ENCODE data around the gene IGF2R. TPM values are rescaled to one million over a fixed set of nuclear protein-coding genes. Genes with fewer than 3 reads are reported as not detected.

IGF2R gene
- total RNA-seq, 5 donors from 2014 or later (not counting 1 experiment from before 2014, with no cell fraction given), result 63.4 to 87.5 (median 70.5) TPM

DNA sequence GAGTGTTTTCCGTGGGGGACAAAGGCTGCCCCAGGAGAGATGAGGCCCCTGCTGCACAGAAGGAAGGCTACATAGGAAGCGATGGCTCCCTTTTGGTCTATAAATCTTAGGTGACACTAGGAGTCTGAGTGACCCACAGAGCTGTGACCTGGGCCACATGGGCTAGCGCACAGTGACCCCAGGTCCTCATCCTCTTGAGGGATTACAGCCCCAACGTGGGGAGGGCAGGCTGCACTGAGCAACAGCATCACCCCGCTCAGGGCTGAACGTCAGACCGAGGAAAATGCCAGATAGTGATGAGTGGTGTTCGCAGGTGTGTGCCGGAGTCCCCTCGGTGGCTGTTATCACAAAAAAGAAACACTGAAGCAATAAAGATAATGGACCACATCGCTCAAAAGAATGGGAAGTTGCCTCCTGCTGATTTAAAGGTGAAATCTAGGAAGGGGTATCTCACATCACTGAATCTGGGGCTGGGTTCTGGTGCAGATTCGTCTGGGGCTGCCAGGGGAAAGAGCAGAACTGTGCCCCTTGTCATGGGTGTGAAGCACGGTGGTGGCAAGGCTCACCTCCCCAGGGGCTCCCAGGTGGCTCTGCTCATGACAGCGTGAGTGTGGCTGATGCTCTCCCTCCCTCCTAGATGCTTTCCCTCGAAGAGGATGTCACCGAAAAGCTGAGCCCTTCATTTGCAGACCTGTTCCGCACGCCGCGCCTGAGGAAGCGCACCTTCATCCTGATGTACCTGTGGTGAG, 167.2 kb downstream of the IGF2R start:
- Mint-ChIP-seq H3K27me3 (no peaks in the 10 kb centered on the region), H3K36me3 (no peaks in the 10 kb centered on the region), H3K4me1 (peaks cover 9 to 10% (median 9%) of the 10 kb centered on the region in 3 donors), H3K27ac (no peak overlapping the region), H3K9me3 (no peaks in the 10 kb centered on the region), H3K4me3 (no peak overlapping the region)
- 73% methylated on average over 15 of the region's 21 CpGs for WGBS (ENCODE audit: insufficient coverage)
- no peak for DNase-seq
- ChIA-PET POLR2A (no interaction called here), CTCF (no interaction called here)
- Histone ChIP-seq H3K4me3 (ENCODE audit: control insufficient read depth in 1 of 2, extremely low read depth in 1 of 2, low read length in 1 of 2) (no peak overlapping the region), H3K36me3 (ENCODE audit: control insufficient read depth in 2 of 2, extremely low read depth in 1 of 2, insufficient read depth in 1 of 2, low read length in 1 of 2) (no peaks in the 10 kb centered on the region), H3K9me3 (no peaks in the 10 kb centered on the region), H3K4me1 (ENCODE audit: control insufficient read depth in 1 of 2, extremely low read depth in 1 of 2, insufficient read depth in 2 of 2, low read length in 2 of 2) (peaks cover 0 to 3% of the 10 kb centered on the region in 2 experiments), H3K27ac (ENCODE audit: low read length) (no peak overlapping the region), H3K27me3 (replicated peaks in 1 of 2; ENCODE audit: control insufficient read depth in 2 of 2, extremely low read depth in 1 of 2, insufficient read depth in 2 of 2, low read length in 1 of 2) (peaks cover 0 to 3% of the 10 kb centered on the region in 2 experiments)
- no peak for ATAC-seq (replicated peaks in 1 of 4)

DNA sequence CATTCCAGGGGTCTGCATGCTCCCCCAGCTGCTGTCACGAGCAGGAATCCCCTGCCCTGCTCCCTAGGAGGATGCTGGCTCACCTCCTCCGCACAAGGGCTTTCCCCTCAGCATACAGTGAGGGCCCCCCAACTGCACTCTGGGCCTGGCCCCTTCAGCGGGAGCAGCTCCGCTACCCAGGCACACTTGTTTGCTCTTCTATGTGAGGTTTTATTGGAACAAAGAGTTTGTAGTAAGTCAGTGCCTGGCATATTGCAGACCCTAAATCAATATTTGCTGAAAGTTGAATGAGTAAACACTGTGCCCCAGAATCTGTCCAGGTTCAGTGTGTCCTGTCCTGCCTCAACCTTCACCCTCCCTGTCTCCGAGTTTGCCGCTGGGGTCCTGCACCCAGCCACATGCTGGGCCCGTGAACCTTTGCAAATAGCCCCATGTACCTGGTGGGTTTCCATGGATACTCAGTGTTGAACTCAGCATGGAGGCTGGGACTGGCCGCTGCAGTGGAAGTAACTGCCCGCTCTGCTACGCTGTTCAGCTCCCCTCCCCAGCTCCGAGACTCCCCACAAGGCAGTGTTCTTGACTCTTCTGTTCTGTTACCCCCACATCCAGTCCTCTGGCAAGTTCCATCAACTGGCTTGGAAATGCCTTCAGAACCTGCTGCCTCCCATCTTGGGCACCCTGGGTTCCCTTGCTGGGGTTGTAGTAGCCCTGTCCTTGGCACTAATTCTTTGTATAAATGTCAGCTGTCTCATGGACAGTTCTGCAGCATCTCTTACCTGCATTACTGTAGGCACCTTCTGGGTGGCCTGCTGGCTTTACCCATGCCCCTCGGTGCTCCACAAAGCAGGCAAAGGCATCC, 168.5 kb downstream of the IGF2R start:
- Mint-ChIP-seq H3K4me1 (peaks cover 9 to 10% (median 9%) of the 10 kb centered on the region in 3 donors), H3K27me3 (no peaks in the 10 kb centered on the region), H3K9me3 (no peaks in the 10 kb centered on the region), H3K36me3 (no peaks in the 10 kb centered on the region), H3K4me3 (no peak overlapping the region), H3K27ac (no peak overlapping the region)
- POLR2A ChIA-PET, result no interaction called here
- DNase-seq (no peak), ATAC-seq (replicated peaks in 1 of 4) (peak in 1 of 4 experiments; percentile 23)
- Histone ChIP-seq H3K9me3 (no peaks in the 10 kb centered on the region), H3K36me3 (ENCODE audit: control insufficient read depth in 2 of 2, extremely low read depth in 1 of 2, insufficient read depth in 1 of 2, low read length in 1 of 2) (no peaks in the 10 kb centered on the region), H3K4me1 (ENCODE audit: control insufficient read depth in 1 of 2, extremely low read depth in 1 of 2, insufficient read depth in 2 of 2, low read length in 2 of 2) (peaks cover 0 to 3% of the 10 kb centered on the region in 2 experiments), H3K27ac (ENCODE audit: low read length) (no peak overlapping the region), H3K4me3 (ENCODE audit: control insufficient read depth in 1 of 2, extremely low read depth in 1 of 2, low read length in 1 of 2) (no peak overlapping the region), H3K27me3 (replicated peaks in 1 of 2; ENCODE audit: control insufficient read depth in 2 of 2, extremely low read depth in 1 of 2, insufficient read depth in 2 of 2, low read length in 1 of 2) (peaks cover 0 to 3% of the 10 kb centered on the region in 2 experiments)
- WGBS (ENCODE audit: insufficient coverage), result 71% methylated on average over 8 of the region's 12 CpGs
- CTCF ChIA-PET, result interaction anchor here (0.7 to 2.5 kb wide), 6 partner anchors 312 to 399 kb away, joined by 3 to 20 read pairs (median 5); no protein-coding TSS in a partner anchor

DNA sequence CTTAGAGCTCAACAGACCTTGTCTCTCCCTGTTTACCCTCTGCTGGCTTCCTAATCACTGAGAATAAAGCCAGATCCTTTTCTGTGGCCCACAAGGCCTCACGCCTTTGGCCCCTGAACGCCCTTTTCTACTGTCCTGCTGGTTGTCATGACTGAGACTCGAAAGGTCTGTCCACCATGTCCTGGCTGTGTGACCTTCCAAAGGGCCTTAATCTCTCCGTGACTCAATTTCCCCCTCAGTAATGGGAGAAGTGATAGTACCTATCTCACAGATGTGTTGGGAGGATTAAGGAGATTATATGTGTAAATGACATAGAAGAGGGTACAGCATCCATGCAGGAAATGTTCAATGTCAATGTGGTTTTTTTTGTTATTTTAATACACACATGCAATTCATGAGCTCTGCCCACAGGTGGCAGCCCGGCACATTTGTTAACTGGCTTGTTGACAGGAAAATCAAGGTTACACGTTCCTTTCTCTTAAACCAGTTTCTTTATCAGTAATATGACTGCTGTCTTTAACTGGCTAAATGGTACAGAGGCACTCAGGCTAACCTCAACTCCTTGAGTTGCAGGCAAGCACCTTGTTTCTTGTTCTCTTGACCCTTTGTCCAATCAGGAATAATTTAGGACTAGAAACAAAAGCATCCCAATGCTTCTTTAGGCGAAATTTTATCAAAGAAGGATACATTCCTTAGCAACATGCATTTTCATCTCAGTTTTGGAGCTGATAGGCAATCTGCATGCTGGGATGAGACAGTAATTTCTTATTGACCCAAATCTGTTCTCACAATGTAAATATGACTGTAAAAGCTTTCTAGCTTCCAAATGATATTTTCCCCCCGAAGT, 169.3 kb downstream of the IGF2R start:
- WGBS (ENCODE audit: insufficient coverage), result 39% methylated on average over 4 of the region's 8 CpGs
- CTCF ChIA-PET, result interaction anchor here (0.6 to 2.5 kb wide), 10 partner anchors 13 to 1717 kb away, joined by 3 to 20 read pairs (median 4); no protein-coding TSS in a partner anchor
- Histone ChIP-seq H3K4me1 (ENCODE audit: control insufficient read depth in 1 of 2, extremely low read depth in 1 of 2, insufficient read depth in 2 of 2, low read length in 2 of 2) (peaks cover 0 to 3% of the 10 kb centered on the region in 2 experiments), H3K9me3 (no peaks in the 10 kb centered on the region), H3K27ac (ENCODE audit: low read length) (no peak overlapping the region), H3K27me3 (replicated peaks in 1 of 2; ENCODE audit: control insufficient read depth in 2 of 2, extremely low read depth in 1 of 2, insufficient read depth in 2 of 2, low read length in 1 of 2) (peaks cover 0 to 3% of the 10 kb centered on the region in 2 experiments), H3K4me3 (ENCODE audit: control insufficient read depth in 1 of 2, extremely low read depth in 1 of 2, low read length in 1 of 2) (no peak overlapping the region), H3K36me3 (ENCODE audit: control insufficient read depth in 2 of 2, extremely low read depth in 1 of 2, insufficient read depth in 1 of 2, low read length in 1 of 2) (no peaks in the 10 kb centered on the region)
- DNase-seq (peak; percentile 26 to 75 (median 57)), ATAC-seq (replicated peaks in 1 of 4) (peak; percentile 54 to 63 (median 58))
- H3K9me3 Mint-ChIP-seq, result no peaks in the 10 kb centered on the region
- POLR2A ChIA-PET, result interaction anchor here in 1 of 2 donors (1.0 kb wide), 1 partner anchor 311 kb away, joined by 3 read pairs; no protein-coding TSS in a partner anchor
- H3K27me3 Mint-ChIP-seq, result no peaks in the 10 kb centered on the region
- peaks cover under 1% of the 10 kb centered on the region for H3K36me3 Mint-ChIP-seq
- H3K4me3 Mint-ChIP-seq, result no peak overlapping the region
- H3K4me1 Mint-ChIP-seq, result peaks cover 9 to 10% (median 9%) of the 10 kb centered on the region in 3 donors
- no peak overlapping the region for H3K27ac Mint-ChIP-seq

DNA sequence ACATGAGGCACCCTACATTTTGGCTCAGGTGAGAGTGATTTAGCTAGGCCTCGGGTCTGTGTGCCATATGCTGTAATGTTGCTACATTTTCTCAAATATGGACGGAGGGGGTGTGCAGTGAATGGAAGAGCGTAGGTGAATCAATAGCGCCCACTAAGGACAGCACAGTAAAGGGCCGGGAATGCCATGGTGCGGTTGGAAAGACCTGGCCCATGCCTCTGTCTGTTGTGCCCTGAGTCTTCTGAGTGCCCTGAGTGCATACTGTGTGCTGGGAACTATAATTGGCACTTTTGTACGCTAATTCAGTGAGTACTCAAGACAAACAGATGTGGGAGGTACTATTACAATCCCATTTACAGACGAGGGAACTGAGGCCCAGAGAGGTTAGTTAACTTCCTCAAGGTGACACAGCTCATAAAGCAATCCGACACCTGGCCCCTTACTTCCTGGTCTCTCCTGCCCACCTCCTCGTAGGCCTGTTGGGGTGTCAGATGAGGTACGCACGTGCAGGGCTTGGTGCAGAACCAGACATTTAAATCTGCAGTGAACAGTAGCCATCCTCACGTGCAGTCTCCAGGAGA, 170.0 kb downstream of the IGF2R start:
- Mint-ChIP-seq H3K4me1 (peaks cover 9 to 10% (median 9%) of the 10 kb centered on the region in 3 donors), H3K27me3 (no peaks in the 10 kb centered on the region), H3K4me3 (no peak overlapping the region), H3K36me3 (peaks cover 6% of the 10 kb centered on the region), H3K27ac (no peak overlapping the region), H3K9me3 (no peaks in the 10 kb centered on the region)
- POLR2A ChIA-PET, result interaction anchor here in 1 of 2 donors (1.0 kb wide), 1 partner anchor 310 kb away, joined by 3 read pairs; no protein-coding TSS in a partner anchor
- Histone ChIP-seq H3K36me3 (ENCODE audit: control insufficient read depth in 2 of 2, extremely low read depth in 1 of 2, insufficient read depth in 1 of 2, low read length in 1 of 2) (no peaks in the 10 kb centered on the region), H3K4me3 (ENCODE audit: control insufficient read depth in 1 of 2, extremely low read depth in 1 of 2, low read length in 1 of 2) (no peak overlapping the region), H3K27ac (ENCODE audit: low read length) (no peak overlapping the region), H3K4me1 (ENCODE audit: control insufficient read depth in 1 of 2, extremely low read depth in 1 of 2, insufficient read depth in 2 of 2, low read length in 2 of 2) (peaks cover 0 to 3% of the 10 kb centered on the region in 2 experiments), H3K27me3 (replicated peaks in 1 of 2; ENCODE audit: control insufficient read depth in 2 of 2, extremely low read depth in 1 of 2, insufficient read depth in 2 of 2, low read length in 1 of 2) (peaks cover 0 to 3% of the 10 kb centered on the region in 2 experiments), H3K9me3 (no peaks in the 10 kb centered on the region)
- ATAC-seq (replicated peaks in 1 of 4) (no peak), DNase-seq (no peak)
- CTCF ChIA-PET, result interaction anchor here (0.6 to 2.5 kb wide), 9 partner anchors 12 to 1716 kb away, joined by 3 to 20 read pairs (median 5); no protein-coding TSS in a partner anchor
- 75% methylated on average over 11 of the region's 13 CpGs for WGBS (ENCODE audit: insufficient coverage)

- CTCF ChIA-PET, result interaction anchor here in 1 of 2 donors (2.5 kb wide), 1 partner anchor 316 kb away, joined by 12 read pairs; no protein-coding TSS in a partner anchor
- WGBS (ENCODE audit: insufficient coverage), result 86% methylated on average over 12 of the region's 12 CpGs
- POLR2A ChIA-PET, result no interaction called here
- peaks cover 0 to 2% of the 10 kb centered on the region in 2 donors for H3K27me3 Mint-ChIP-seq
- ATAC-seq (replicated peaks in 1 of 4) (no peak), DNase-seq (no peak)
- Histone ChIP-seq H3K4me3 (ENCODE audit: control insufficient read depth in 1 of 2, extremely low read depth in 1 of 2, low read length in 1 of 2) (no peak overlapping the region), H3K36me3 (ENCODE audit: control insufficient read depth in 2 of 2, extremely low read depth in 1 of 2, insufficient read depth in 1 of 2, low read length in 1 of 2) (no peaks in the 10 kb centered on the region), H3K27ac (ENCODE audit: low read length) (no peak overlapping the region), H3K27me3 (replicated peaks in 1 of 2; ENCODE audit: control insufficient read depth in 2 of 2, extremely low read depth in 1 of 2, insufficient read depth in 2 of 2, low read length in 1 of 2) (peaks cover 0 to 3% of the 10 kb centered on the region in 2 experiments), H3K4me1 (ENCODE audit: control insufficient read depth in 1 of 2, extremely low read depth in 1 of 2, insufficient read depth in 2 of 2, low read length in 2 of 2) (peaks cover 0 to 3% of the 10 kb centered on the region in 2 experiments), H3K9me3 (no peaks in the 10 kb centered on the region)
- peaks cover 2% of the 10 kb centered on the region in 3 donors for H3K9me3 Mint-ChIP-seq
- H3K4me1 Mint-ChIP-seq, result peaks cover 9 to 10% (median 9%) of the 10 kb centered on the region in 3 donors
- no peak overlapping the region for H3K27ac Mint-ChIP-seq
- H3K4me3 Mint-ChIP-seq, result no peak overlapping the region
- peaks cover 9% of the 10 kb centered on the region for H3K36me3 Mint-ChIP-seq
Measured at GRCh38 chr6:160139420-160139851, 170.6 kb downstream of the IGF2R start.

Measured in T-cell (primary cell).